Measurements from ENCODE around the gene VAX1.

VAX1 gene

DNA sequence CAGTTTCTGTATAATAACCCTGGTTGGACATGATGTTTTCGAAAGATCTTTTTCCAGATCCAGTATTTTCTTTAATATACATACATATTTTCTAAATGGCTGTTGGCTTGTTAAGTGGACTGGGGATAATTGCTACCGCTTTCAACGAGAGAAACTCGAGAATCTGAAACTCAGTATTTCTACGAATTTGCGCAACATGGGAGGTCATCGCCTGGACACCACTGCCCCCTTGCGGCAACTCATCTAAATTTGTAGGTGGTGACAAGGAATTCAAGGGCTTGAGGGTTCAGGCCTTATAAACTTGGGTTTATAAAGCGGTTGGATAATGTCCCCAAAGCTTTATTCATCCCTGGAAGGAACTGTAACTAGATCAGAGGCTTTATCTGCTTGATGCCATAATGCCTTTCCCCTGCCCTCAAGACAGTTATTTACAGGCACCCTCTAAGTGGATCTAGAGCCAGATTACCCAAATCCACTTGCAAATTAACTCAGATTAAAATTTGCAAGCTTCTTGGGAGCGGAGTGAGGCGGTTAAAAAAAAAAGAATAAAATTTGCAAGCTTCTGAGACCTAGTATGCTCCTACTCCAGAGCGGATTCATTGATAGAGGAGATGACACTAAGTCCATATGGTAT lies 37.9 kb upstream of the VAX1 start:
- peak; percentile 79 to 81 for DNase-seq (ENCODE audit: low read depth in 2 of 2)
- TF ChIP-seq, protein P1, sequence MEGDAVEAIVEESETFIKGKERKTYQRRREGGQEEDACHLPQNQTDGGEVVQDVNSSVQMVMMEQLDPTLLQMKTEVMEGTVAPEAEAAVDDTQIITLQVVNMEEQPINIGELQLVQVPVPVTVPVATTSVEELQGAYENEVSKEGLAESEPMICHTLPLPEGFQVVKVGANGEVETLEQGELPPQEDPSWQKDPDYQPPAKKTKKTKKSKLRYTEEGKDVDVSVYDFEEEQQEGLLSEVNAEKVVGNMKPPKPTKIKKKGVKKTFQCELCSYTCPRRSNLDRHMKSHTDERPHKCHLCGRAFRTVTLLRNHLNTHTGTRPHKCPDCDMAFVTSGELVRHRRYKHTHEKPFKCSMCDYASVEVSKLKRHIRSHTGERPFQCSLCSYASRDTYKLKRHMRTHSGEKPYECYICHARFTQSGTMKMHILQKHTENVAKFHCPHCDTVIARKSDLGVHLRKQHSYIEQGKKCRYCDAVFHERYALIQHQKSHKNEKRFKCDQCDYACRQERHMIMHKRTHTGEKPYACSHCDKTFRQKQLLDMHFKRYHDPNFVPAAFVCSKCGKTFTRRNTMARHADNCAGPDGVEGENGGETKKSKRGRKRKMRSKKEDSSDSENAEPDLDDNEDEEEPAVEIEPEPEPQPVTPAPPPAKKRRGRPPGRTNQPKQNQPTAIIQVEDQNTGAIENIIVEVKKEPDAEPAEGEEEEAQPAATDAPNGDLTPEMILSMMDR (IDR thresholded peaks at IDR 0.05; ENCODE audit: low read depth, low read length) = peak; percentile 82
- H3K4me3 ChIP-seq (replicated peaks in 1 of 2; ENCODE audit: low read depth in 2 of 2, low read length in 2 of 2) = no peak overlapping the region

DNA sequence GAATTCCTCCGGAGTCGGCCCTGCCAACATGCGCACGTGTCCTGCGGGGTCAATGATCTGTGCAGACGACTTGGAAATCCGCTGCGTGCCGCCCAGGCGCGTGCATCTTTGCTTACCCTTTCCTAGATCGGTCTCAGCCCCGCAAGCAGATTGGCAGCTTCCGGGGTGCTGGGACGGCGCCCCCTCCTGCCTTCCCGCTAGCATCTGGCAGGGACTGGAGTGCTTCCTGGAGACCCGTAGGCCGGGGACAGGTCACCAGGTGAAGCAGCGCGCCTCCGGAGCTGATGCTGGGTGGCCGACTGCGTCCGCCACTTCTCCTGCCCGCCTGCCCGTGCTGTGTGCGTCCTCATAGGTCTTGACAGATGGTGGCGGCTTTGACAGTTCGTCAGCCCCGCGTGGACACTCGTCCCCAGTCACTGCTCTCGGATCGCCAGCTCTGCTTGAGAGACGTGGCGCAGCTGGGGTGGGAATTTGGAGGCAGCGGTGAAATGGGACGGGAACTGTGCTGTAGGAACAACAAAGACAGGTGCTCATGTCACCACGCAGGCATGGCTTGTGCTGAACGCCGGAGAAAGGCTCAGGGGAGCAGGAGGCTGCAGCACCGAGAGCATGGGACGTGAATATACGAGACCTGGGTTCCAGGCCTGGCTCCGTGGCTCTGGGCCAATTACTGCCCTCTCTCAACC lies 37.3 kb upstream of the VAX1 start:
- no peak for DNase-seq (ENCODE audit: low read depth in 2 of 2)
- TF ChIP-seq, protein P1 (IDR thresholded peaks at IDR 0.05; ENCODE audit: low read depth, low read length) = no peak
- peak overlapping the region; percentile 30 to 32 for H3K4me3 ChIP-seq (replicated peaks in 1 of 2; ENCODE audit: low read depth in 2 of 2, low read length in 2 of 2)

DNA sequence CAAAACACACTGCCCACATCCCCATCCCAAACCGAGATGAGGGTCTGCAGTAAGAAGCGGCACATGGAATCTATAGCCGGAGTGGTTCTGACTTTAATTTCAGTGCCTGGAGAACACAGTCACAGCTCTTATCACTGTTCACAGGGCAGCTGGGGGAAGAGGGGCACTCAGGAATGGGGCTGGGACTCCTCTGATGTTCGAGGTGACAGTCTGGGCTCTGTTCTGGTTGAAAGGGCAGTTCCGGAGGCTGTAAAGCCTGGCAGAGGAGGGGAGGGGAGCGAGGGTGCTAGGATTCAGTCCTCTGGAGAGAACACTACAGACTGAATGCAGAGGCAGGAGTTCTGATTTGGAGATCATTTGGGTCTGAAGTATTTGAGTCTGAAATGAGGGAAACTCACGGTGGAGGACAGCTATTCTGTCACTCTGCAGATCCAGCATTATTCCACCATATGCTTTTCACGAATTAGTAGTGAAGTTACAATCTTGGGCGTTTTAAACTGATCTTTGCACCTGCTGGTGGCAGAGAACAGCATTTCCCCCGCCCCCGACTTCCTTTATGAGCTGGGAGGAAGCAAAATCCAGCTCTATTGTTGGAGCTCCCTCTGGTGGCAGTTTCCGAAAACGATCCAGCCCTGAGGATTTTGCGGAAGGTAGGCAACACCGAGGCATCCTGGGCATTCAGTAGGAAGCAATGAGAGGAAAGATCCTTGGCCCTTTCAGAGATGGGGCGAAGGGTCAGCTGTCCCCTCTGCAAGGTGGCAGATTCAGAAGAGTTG lies 36.6 kb upstream of the VAX1 start:
- TF ChIP-seq, protein P1 (IDR thresholded peaks at IDR 0.05; ENCODE audit: low read depth, low read length) = peak; percentile 86
- H3K4me3 ChIP-seq (replicated peaks in 1 of 2; ENCODE audit: low read depth in 2 of 2, low read length in 2 of 2) = peak overlapping the region; percentile 30 to 32
- DNase-seq (ENCODE audit: low read depth in 2 of 2) = peak; percentile 77

DNA sequence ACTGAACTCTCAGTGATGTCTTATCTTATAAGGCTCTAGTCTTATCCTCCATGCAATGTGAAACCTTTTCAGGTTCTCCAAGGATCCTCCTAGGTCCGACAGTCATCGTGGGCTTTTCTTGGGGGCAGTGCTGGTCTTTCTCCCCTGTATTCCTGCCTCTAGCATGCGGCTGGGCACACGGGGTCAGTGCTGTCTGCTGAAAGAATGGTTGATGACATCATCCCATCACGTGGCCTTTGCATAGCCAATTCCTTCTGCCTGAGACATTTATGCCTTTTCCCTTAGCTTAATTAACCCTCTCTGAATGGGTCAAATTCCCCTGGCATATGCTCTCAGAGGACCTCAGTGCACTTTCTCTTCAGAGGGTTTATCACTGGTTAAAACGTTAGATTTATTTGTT lies 32.2 kb upstream of the VAX1 start:
- no peak overlapping the region for H3K4me3 ChIP-seq (replicated peaks in 1 of 2; ENCODE audit: low read depth in 2 of 2, low read length in 2 of 2)
- no peak for DNase-seq (ENCODE audit: low read depth in 2 of 2)

DNA sequence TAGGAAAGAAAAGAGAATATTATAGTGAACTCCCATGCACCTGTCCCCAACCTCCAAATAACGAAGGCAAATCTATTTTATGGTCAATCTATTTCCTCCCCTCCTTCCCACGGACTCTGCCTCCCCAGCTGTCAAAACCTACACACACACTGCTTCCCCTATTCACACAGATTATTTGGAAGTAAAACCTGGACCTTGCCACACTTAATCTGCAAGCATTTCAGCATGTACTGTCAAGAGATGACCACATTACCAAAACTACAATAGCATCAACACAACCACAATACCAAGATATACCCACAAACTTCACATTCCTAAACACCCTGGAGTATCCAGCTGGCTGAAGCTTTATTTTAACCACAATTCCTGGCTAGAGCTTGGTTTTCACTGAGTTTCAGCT lies 31.4 kb upstream of the VAX1 start:
- TF ChIP-seq, protein P1 (IDR thresholded peaks at IDR 0.05; ENCODE audit: low read depth, low read length) = no peak
- H3K4me3 ChIP-seq (replicated peaks in 1 of 2; ENCODE audit: low read depth in 2 of 2, low read length in 2 of 2) = no peak overlapping the region
- no peak for DNase-seq (ENCODE audit: low read depth in 2 of 2)

More for the DNA sequence above, 32.2 kb upstream of the VAX1 start:
- TF ChIP-seq, protein P1 (IDR thresholded peaks at IDR 0.05; ENCODE audit: low read depth, low read length) = no peak

DNA sequence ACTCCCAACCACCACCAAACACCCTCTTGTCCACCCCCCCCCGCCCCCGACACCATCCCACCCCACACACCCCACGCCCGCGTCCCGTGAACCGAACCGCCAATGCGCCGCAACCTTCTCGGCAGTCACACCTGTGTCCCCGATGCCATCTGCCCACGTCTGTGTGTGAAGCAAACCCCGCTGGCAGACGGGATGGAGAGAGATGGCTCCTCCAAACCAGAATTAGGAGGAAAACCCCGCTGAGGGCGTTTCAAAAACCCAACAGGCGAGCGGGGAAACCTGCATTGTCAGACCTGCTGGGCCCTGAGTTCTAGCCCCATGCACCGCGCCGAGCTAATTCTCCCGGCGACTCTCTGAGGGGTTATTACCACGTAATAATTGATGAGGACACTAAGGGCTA lies 30.7 kb upstream of the VAX1 start:
- no peak overlapping the region for H3K4me3 ChIP-seq (replicated peaks in 1 of 2; ENCODE audit: low read depth in 2 of 2, low read length in 2 of 2)
- TF ChIP-seq, protein P1 (IDR thresholded peaks at IDR 0.05; ENCODE audit: low read depth, low read length) = no peak
- no peak for DNase-seq (ENCODE audit: low read depth in 2 of 2)
